Hepatocyte (in vitro differentiated cells): ENCODE results near the gene CCDC18.
"Not testable (repeated sequence)": the region's sequence is repeated elsewhere in the genome, so short reads cannot be mapped to it uniquely, and the experiment has no call there.

Experiments used
- EZH2phosphoT487 ChIP-seq: fragments of 200-600 bp; sonication (generic); IDR thresholded peaks from one replicate; pipeline ENCODE4 v1.6.1; 2018; ENCODE audit warnings: antibody characterized with exemption, mild to moderate bottlenecking, low read depth, moderate library complexity; ENCODE audit not compliant: unreplicated experiment, severe bottlenecking
- TF ChIP-seq, protein P1 (sequence below): fragments of 200-600 bp; sonication (generic); IDR thresholded peaks from 2 replicates; pipeline ENCODE4 v1.5.1; 2016; ENCODE audit warnings: antibody characterized with exemption, mild to moderate bottlenecking; ENCODE audit not compliant: poor library complexity

DNA sequence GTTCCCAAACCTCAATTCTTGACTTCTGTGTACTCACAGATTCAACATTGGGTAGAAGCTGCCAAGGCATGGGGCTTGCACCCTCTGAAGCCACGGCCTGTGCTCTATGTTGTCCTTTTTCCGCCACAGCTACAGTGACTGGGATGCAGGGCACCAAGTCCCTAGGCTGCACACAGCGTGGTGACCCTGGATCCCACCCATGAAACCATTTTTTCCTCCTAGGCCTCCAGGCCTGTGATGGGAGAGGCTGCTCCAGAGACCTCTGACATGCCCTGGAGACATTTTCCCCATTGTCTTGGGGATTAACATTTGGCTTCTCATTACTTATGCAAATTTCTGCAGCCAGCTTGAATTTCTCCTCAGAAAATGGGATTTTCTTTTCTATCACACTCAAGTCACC, 62.7 kb downstream of the CCDC18 start:
- TF ChIP-seq, protein P1, sequence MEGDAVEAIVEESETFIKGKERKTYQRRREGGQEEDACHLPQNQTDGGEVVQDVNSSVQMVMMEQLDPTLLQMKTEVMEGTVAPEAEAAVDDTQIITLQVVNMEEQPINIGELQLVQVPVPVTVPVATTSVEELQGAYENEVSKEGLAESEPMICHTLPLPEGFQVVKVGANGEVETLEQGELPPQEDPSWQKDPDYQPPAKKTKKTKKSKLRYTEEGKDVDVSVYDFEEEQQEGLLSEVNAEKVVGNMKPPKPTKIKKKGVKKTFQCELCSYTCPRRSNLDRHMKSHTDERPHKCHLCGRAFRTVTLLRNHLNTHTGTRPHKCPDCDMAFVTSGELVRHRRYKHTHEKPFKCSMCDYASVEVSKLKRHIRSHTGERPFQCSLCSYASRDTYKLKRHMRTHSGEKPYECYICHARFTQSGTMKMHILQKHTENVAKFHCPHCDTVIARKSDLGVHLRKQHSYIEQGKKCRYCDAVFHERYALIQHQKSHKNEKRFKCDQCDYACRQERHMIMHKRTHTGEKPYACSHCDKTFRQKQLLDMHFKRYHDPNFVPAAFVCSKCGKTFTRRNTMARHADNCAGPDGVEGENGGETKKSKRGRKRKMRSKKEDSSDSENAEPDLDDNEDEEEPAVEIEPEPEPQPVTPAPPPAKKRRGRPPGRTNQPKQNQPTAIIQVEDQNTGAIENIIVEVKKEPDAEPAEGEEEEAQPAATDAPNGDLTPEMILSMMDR, result not testable (repeated sequence)
- TF ChIP-seq EZH2phosphoT487, result not testable (repeated sequence)
